ENCODE data around the gene RSU1. TPM values are rescaled to one million over a fixed set of nuclear protein-coding genes. Genes with fewer than 3 reads are reported as not detected.

Gene RSU1
- total RNA-seq, 1 donor from 2014 or later, result 60.7 TPM

GRCh38 chr10:16603308-16603707 lies 213.9 kb downstream of the RSU1 start:
- DNase-seq (no peak), ATAC-seq (ENCODE audit: low read depth) (no peak)
- CTCF ChIA-PET, result no interaction called here
- no peaks in the 10 kb centered on the region for H3K4me1 Mint-ChIP-seq
- no peak for TF ChIP-seq CTCF (IDR thresholded peaks at IDR 0.05)
- H3K36me3 Mint-ChIP-seq (ENCODE audit: low read depth), result peaks cover 14% of the 10 kb centered on the region
- no peak overlapping the region for H3K27ac Mint-ChIP-seq
- POLR2A ChIA-PET, result no interaction called here
- no peaks in the 10 kb centered on the region for H3K27me3 Mint-ChIP-seq
- no peaks in the 10 kb centered on the region for H3K9me3 Mint-ChIP-seq
- intact Hi-C loops (cut with micrococcal nuclease), result no loop called here
- H3K4me3 Mint-ChIP-seq, result no peak overlapping the region

DNA sequence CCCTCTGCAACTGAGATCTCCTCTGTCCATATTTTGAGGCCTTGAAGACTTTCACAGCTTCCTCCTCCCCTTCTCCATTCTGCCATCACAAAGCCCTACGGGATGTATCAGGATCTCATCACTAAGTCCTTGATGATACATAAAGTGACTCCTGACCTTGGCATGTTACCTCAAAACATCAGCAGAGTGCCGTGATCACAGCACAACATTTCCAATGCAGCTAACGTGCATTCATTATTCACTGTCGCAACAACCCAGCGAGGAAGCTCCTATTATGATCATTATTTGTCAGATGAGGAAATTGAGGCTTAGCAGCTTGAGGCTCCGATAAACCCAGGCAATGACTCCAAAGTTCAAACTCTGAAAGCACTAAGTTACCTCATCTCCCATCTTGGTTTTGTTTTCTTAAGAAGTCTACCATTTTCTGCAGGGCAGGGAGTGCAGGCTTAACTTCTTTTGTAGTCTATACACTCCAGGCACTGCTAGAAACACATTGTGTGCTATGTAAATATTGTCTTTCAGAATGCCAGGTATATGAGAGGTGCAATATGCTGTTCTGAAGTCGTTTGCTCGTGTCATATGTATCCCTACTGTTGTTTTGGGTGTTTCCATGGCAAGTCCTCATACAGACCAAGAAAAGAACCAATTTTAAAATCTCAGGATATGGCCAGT lies 215.0 kb downstream of the RSU1 start:
- H3K27me3 Mint-ChIP-seq, result no peaks in the 10 kb centered on the region
- intact Hi-C loops (cut with micrococcal nuclease), result no loop called here
- no peak overlapping the region for H3K4me3 Mint-ChIP-seq
- no peaks in the 10 kb centered on the region for H3K4me1 Mint-ChIP-seq
- H3K9me3 Mint-ChIP-seq, result no peaks in the 10 kb centered on the region
- no peak for TF ChIP-seq CTCF (IDR thresholded peaks at IDR 0.05)
- ATAC-seq (ENCODE audit: low read depth), result no peak
- H3K27ac Mint-ChIP-seq, result no peak overlapping the region
- DNase-seq, result no peak
- peaks cover 23% of the 10 kb centered on the region for H3K36me3 Mint-ChIP-seq (ENCODE audit: low read depth)
- CTCF ChIA-PET, result no interaction called here
- POLR2A ChIA-PET, result no interaction called here

GRCh38 chr10:16599662-16600061 lies 217.6 kb downstream of the RSU1 start:
- ChIA-PET POLR2A (no interaction called here), CTCF (no interaction called here)
- H3K36me3 Mint-ChIP-seq (ENCODE audit: low read depth), result peaks cover 33% of the 10 kb centered on the region
- no peaks in the 10 kb centered on the region for H3K27me3 Mint-ChIP-seq
- no peak overlapping the region for H3K27ac Mint-ChIP-seq
- no peaks in the 10 kb centered on the region for H3K9me3 Mint-ChIP-seq
- TF ChIP-seq CTCF (IDR thresholded peaks at IDR 0.05), result no peak
- no peak for DNase-seq
- H3K4me1 Mint-ChIP-seq, result no peaks in the 10 kb centered on the region
- intact Hi-C loops (cut with micrococcal nuclease), result no loop called here
- no peak for ATAC-seq (ENCODE audit: low read depth)
- no peak overlapping the region for H3K4me3 Mint-ChIP-seq

DNA sequence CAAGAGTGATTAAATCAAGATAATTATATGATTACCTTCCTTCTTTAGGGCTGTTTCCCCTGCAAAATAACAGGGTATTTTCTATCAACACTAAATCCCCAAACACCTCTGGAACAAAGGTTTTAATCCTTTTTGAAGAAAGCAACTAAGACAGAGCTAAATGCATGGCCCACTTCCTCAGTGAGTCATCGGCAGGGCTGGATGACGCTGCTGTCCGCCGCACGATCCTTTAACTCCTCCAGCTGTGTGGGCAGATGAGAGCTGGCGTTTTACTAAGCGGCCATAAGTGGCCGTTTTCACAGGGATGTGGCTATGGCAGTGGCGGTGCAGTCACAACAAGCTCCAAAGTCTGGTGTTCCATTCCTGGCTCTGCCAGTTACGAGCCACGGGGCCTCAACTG lies 219.6 kb downstream of the RSU1 start:
- H3K27ac Mint-ChIP-seq, result no peak overlapping the region

GRCh38 chr10:16592378-16592777 lies 224.8 kb downstream of the RSU1 start:
- no peak overlapping the region for H3K27ac Mint-ChIP-seq
- no peaks in the 10 kb centered on the region for H3K4me1 Mint-ChIP-seq
- no peak for TF ChIP-seq CTCF (IDR thresholded peaks at IDR 0.05)
- no peaks in the 10 kb centered on the region for H3K9me3 Mint-ChIP-seq
- no peaks in the 10 kb centered on the region for H3K27me3 Mint-ChIP-seq
- H3K36me3 Mint-ChIP-seq (ENCODE audit: low read depth), result peaks cover 40% of the 10 kb centered on the region
- POLR2A ChIA-PET, result no interaction called here
- H3K4me3 Mint-ChIP-seq, result no peak overlapping the region
- ATAC-seq (ENCODE audit: low read depth), result no peak
- DNase-seq, result no peak
- CTCF ChIA-PET, result no interaction called here
- intact Hi-C loops (cut with micrococcal nuclease), result no loop called here

More for the DNA sequence above, 219.6 kb downstream of the RSU1 start:
- no peaks in the 10 kb centered on the region for H3K9me3 Mint-ChIP-seq
- no peak overlapping the region for H3K4me3 Mint-ChIP-seq
- peaks cover 44% of the 10 kb centered on the region for H3K36me3 Mint-ChIP-seq (ENCODE audit: low read depth)
- H3K27me3 Mint-ChIP-seq, result no peaks in the 10 kb centered on the region
- CTCF ChIA-PET, result no interaction called here
- DNase-seq (no peak), ATAC-seq (ENCODE audit: low read depth) (no peak)
- POLR2A ChIA-PET, result no interaction called here
- intact Hi-C loops (cut with micrococcal nuclease), result no loop called here
- no peak for TF ChIP-seq CTCF (IDR thresholded peaks at IDR 0.05)
- H3K4me1 Mint-ChIP-seq, result no peaks in the 10 kb centered on the region

Measured in activated B cell treated with CpG ODN at 0.5 μM for 24 hours (primary cell).